ENCODE results near the gene DLG3.

DNA sequence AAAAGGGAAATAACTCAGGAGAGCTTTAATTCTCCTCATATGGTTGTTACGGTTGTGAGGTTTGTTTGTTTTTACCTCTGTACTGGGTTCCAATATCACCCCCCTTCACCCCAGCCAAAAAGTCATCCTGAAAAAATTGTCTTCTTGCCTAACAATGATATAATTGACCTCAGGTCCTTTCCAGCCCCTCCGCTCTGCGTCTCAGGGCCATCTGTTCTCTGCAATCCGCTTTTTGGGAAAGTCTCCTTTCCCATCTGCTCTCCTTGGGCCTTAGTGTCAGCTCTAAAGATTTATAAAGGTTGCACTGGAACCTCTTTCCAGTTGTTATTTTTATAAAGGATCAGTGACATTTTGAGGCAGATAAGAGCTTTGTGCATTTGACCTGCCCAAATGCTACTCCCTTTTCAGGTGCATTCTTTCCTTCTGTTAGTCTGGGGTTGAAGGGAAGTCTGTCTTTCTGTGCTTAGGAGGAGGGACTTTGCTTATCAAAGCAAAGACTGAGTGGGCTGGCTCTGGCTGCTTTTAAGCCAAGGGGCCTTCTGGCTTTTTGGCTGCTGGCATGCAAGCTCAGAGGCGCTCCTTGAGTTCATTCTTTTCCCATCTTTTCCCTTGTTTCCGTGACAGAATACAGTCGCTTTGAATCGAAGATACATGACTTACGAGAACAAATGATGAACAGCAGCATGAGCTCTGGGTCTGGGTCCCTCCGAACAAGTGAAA, 34.1 kb downstream of the DLG3 start:
- TF ChIP-seq, protein P1, sequence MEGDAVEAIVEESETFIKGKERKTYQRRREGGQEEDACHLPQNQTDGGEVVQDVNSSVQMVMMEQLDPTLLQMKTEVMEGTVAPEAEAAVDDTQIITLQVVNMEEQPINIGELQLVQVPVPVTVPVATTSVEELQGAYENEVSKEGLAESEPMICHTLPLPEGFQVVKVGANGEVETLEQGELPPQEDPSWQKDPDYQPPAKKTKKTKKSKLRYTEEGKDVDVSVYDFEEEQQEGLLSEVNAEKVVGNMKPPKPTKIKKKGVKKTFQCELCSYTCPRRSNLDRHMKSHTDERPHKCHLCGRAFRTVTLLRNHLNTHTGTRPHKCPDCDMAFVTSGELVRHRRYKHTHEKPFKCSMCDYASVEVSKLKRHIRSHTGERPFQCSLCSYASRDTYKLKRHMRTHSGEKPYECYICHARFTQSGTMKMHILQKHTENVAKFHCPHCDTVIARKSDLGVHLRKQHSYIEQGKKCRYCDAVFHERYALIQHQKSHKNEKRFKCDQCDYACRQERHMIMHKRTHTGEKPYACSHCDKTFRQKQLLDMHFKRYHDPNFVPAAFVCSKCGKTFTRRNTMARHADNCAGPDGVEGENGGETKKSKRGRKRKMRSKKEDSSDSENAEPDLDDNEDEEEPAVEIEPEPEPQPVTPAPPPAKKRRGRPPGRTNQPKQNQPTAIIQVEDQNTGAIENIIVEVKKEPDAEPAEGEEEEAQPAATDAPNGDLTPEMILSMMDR (IDR thresholded peaks at IDR 0.05): no peak
- TF ChIP-seq POLR2AphosphoS5 (IDR thresholded peaks at IDR 0.05) (no peak), POLR2A (IDR thresholded peaks at IDR 0.05) (no peak)
